Uterus (tissue), 2 donors: ENCODE data around the gene KCND3.

Experiments used
- CTCF ChIP-seq, 4 experiments: fragments of 200-600 bp in 2 of 4; fragments of 450-650 bp in 2 of 4; sonication (generic) in 2 of 4; IDR thresholded peaks; one replicate each; pipeline ENCODE4 v1.5.1; 2016 to 2019; ENCODE audit warnings: antibody characterized with exemption in 4 of 4, mild to moderate bottlenecking in 2 of 4, moderate library complexity in 1 of 4
- POLR2A ChIP-seq, 2 donors: fragments of 450-650 bp; IDR thresholded peaks; one replicate each; pipeline ENCODE4 v1.6.1; 2016; ENCODE audit warnings: antibody characterized with exemption in 2 of 2, mild to moderate bottlenecking in 1 of 2, moderate library complexity in 1 of 2

- TF ChIP-seq CTCF (IDR thresholded peaks at IDR 0.05) (no peak), POLR2A (IDR thresholded peaks at IDR 0.05) (no peak)
These were observed 86.2 kb downstream of the KCND3 start for GRCh38 chr1:111903148-111903870.
